ENCODE measurements around the gene NSD2. TPM values are rescaled to one million over a fixed set of nuclear protein-coding genes. Genes with fewer than 3 reads are reported as not detected.

NSD2 gene
- total RNA-seq, 4 donors from 2014 or later: 17.3 to 23.6 (median 19.4) TPM

GRCh38 chr4:1976416-1977352 is 105.5 kb downstream of the NSD2 start:
- no peak overlapping the region for H3K4me3 ChIP-seq (ENCODE audit: low read depth, poor library complexity, severe bottlenecking)
- TF ChIP-seq POLR2A (IDR thresholded peaks at IDR 0.05): no peak
- no peak for TF ChIP-seq CTCF (IDR thresholded peaks at IDR 0.05)
- DNase-seq (ENCODE audit: low spot score in 2 of 2): peak in 1 of 2 donors; percentile 43
- WGBS, 2 donors: 96 to 97% methylated on average over 35 of the region's 35 CpGs
- intact Hi-C loops (cut with DNase I; ENCODE audit: low total_unique reads): no loop called here

- no peak for TF ChIP-seq CTCF (IDR thresholded peaks at IDR 0.05)
- no peak for TF ChIP-seq POLR2A (IDR thresholded peaks at IDR 0.05)
- DNase-seq (ENCODE audit: low spot score in 2 of 2): peak in 1 of 2 donors; percentile 65
- H3K4me3 ChIP-seq (ENCODE audit: low read depth, poor library complexity, severe bottlenecking): no peak overlapping the region
- 92 to 96% methylated on average over 13 of the region's 13 CpGs for WGBS, 2 donors
- intact Hi-C loops (cut with DNase I; ENCODE audit: low total_unique reads): no loop called here
These were observed 107.0 kb downstream of the NSD2 start for GRCh38 chr4:1978226-1978625.

- peak in 1 of 2 donors; percentile 82 for DNase-seq (ENCODE audit: low spot score in 2 of 2)
- H3K4me3 ChIP-seq (ENCODE audit: low read depth, poor library complexity, severe bottlenecking): no peak overlapping the region
- intact Hi-C loops (cut with DNase I; ENCODE audit: low total_unique reads): no loop called here
- no peak for TF ChIP-seq CTCF (IDR thresholded peaks at IDR 0.05)
- TF ChIP-seq POLR2A (IDR thresholded peaks at IDR 0.05): no peak
- WGBS, 2 donors: 91 to 93% methylated on average over 41 to 43 of the region's 45 CpGs
These were observed 107.7 kb downstream of the NSD2 start for GRCh38 chr4:1978741-1979476.

GRCh38 chr4:1979477-1980196 is 108.4 kb downstream of the NSD2 start:
- intact Hi-C loops (cut with DNase I; ENCODE audit: low total_unique reads): no loop called here
- no peak overlapping the region for H3K4me3 ChIP-seq (ENCODE audit: low read depth, poor library complexity, severe bottlenecking)
- TF ChIP-seq POLR2A (IDR thresholded peaks at IDR 0.05) (no peak), CTCF (IDR thresholded peaks at IDR 0.05) (no peak)
- WGBS, 2 donors: 83 to 86% methylated on average over 21 to 22 of the region's 22 CpGs
- DNase-seq (ENCODE audit: low spot score in 2 of 2): peak in 1 of 2 donors; percentile 61

DNA sequence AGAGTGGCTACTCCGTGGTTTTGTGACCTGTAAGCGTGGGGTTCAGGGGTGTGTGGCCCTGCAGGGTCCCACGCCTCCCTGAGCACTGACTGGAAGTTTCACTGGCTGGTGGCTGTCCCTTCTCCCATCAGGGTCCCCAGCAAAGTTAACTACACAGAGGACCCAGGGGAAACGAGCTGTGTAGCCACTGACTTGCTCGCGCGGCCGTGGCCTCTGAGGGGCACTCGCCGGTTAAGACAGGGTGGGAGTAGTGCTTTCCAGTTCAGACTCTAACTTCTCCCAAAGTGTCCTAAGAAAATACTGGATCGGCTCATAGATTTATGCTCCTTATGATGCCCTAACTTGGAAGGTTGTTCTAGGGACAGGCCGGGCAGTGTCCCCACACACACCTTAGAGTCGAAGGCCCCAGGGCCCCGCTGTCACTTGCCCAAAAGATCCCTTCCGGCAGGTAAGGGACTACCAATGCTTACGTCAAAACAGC is 109.4 kb downstream of the NSD2 start:
- TF ChIP-seq CTCF (IDR thresholded peaks at IDR 0.05): no peak
- no peak for TF ChIP-seq POLR2A (IDR thresholded peaks at IDR 0.05)
- intact Hi-C loops (cut with DNase I; ENCODE audit: low total_unique reads): no loop called here
- peak in 1 of 2 donors; percentile 53 for DNase-seq (ENCODE audit: low spot score in 2 of 2)
- H3K4me3 ChIP-seq (ENCODE audit: low read depth, poor library complexity, severe bottlenecking): no peak overlapping the region
- WGBS, 2 donors: 93 to 95% methylated on average over 16 of the region's 16 CpGs
